ACC112 (cell line): ENCODE measurements around the gene AGPAT1.
"Not testable (repeated sequence)": the region's sequence is repeated elsewhere in the genome, so short reads cannot be mapped to it uniquely, and the experiment has no call there.

Experiments
- H2AFZ ChIP-seq: fragments of 200-600 bp; sonication (generic); one replicate; pipeline ENCODE4 v1.6.0; 2017; ENCODE audit warnings: antibody characterized with exemption, low read length; ENCODE audit not compliant: unreplicated experiment
- H3K27ac ChIP-seq: fragments of 200-600 bp; sonication (generic); 2 replicates; pipeline ENCODE4 v1.5.1; 2014; ENCODE audit warnings: low read depth, mild to moderate bottlenecking, antibody characterized with exemption, low read length, moderate library complexity
- H3K27me3 ChIP-seq: fragments of 200-600 bp; sonication (generic); 2 replicates; pipeline ENCODE4 v1.6.1; 2014; ENCODE audit warnings: mild to moderate bottlenecking, antibody characterized with exemption, low read length, moderate library complexity, mixed read lengths; ENCODE audit not compliant: insufficient read depth
- H3K36me3 ChIP-seq: fragments of 200-600 bp; sonication (generic); 2 replicates; pipeline ENCODE4 v1.6.1; 2016; ENCODE audit warnings: mild to moderate bottlenecking, antibody characterized with exemption, low read length, moderate library complexity, mixed read lengths; ENCODE audit not compliant: insufficient read depth
- H3K4me1 ChIP-seq: fragments of 200-600 bp; sonication (generic); one replicate; pipeline ENCODE4 v1.6.1; 2016; ENCODE audit warnings: low read length, mixed read lengths; ENCODE audit not compliant: insufficient read depth, unreplicated experiment, control insufficient read depth
- H3K4me3 ChIP-seq: fragments of 200-600 bp; sonication (generic); 2 replicates; pipeline ENCODE4 v1.5.1; 2014; ENCODE audit warnings: mild to moderate bottlenecking, low read depth, low read length
- H3K79me2 ChIP-seq: fragments of 200-600 bp; sonication (generic); one replicate; pipeline ENCODE4 v1.6.0; 2016; ENCODE audit warnings: low read length; ENCODE audit not compliant: control insufficient read depth, unreplicated experiment, insufficient read depth

Gene AGPAT1

DNA sequence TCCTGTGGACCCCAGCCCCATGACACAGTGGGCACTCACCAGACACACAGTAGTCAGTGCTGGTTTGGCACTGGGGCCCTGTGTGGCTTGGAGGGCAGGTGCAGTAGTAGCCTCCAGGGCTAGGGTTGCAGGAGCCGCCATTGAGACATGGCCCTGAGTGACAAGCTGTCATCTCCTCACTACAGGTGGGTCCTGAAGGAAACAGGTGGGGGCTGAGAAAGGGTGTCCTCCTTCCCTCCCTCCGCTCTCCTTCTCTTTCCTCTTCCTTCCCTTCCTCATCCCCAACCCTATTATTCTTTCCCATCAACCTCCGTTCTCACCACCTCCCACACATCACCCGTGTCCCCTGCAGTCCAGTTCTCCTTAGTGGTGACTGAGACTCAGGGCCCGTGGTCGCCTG is 37.8 kb upstream of the AGPAT1 start:
- Histone ChIP-seq H3K4me1 (no peaks in the 10 kb centered on the region), H3K27me3 (peaks cover 15% of the 10 kb centered on the region), H3K36me3 (no peaks in the 10 kb centered on the region), H3K79me2 (no peaks in the 10 kb centered on the region), H2AFZ (no peak overlapping the region), H3K27ac (no peak overlapping the region), H3K4me3 (no peak overlapping the region)

DNA sequence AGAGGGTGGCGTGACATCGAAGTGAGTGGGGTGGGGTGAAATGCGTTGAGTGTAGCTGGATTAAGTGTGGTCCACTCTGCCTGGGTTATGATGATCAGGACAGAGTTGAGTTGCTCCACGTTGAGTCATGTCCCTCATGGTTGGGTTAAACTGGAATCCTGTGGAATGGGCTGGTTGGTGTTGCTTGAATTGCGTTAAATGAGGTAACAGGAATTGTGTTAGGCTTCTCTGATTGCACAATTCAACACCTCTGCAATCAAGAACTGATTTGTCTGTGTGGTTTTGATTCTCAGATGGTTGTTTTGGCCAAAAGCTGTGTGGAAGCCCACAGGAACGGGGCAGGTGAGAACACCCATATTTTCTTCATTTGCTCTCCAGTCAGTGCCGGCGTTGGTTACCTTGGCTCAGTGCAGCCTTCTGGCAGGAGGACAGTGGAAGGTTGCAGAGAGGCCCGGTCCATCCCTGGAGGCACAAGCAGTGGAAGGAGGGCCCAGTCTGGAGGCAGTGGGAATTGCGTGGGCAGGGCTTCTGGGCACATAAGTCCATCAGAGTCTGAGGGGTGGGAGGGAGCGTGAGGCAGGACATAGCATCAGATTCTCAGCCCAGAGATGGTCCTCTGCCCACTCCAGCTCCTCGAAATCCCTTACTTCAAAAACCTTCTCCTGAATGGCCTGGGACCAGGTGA is 36.3 kb upstream of the AGPAT1 start:
- no peak overlapping the region for H3K4me3 ChIP-seq
- no peak overlapping the region for H3K27ac ChIP-seq
- no peaks in the 10 kb centered on the region for H3K36me3 ChIP-seq
- peaks cover 6% of the 10 kb centered on the region; the same call in 1 of the 2 replicates for H3K27me3 ChIP-seq
- H2AFZ ChIP-seq = no peak overlapping the region
- no peaks in the 10 kb centered on the region for H3K79me2 ChIP-seq
- no peaks in the 10 kb centered on the region for H3K4me1 ChIP-seq

DNA sequence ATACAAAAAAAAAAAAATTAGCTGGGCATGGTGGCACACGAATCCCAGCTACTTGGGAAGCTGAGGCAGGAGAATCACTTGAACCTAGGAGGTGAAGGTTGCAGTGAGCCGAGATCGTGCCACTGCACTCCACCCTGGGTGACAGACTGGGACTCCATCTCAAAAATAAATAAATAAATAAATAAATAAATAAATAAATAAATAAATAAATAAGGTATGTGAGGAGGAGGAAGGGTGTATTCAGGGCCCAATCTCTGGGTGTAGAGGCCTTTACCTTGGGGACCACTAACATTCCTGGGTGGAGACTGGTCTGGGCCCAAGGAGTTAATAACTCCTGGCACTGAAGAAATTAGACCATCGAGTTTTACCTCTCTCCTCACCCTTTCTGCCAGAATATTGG is 35.5 kb upstream of the AGPAT1 start:
- H3K79me2 ChIP-seq, H3K4me3 ChIP-seq, H3K4me1 ChIP-seq, H3K36me3 ChIP-seq, H2AFZ ChIP-seq, H3K27ac ChIP-seq, H3K27me3 ChIP-seq: not testable (repeated sequence)

DNA sequence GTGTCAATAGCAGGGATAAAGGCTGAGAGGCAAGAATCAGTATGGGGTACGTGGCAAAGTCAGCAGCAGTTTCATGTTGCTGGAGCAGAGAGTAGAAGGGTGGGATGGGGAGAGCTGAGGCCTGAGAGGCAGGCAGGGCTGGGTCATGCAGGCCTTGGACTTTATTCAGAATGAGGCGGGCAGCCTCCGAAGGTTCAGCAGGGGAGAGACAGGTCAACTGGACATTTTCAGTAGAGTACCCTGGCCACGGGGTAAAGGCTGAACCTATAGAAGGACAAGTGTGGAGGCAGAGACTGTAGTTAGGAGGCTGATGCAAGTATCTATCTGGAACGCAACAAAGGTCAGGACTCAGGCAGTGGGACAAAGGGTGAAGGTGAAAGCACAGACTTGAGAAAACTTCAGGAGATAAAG is 34.3 kb upstream of the AGPAT1 start:
- Histone ChIP-seq H3K27me3 (no peaks in the 10 kb centered on the region), H3K36me3 (no peaks in the 10 kb centered on the region), H3K4me3 (no peak overlapping the region)

DNA sequence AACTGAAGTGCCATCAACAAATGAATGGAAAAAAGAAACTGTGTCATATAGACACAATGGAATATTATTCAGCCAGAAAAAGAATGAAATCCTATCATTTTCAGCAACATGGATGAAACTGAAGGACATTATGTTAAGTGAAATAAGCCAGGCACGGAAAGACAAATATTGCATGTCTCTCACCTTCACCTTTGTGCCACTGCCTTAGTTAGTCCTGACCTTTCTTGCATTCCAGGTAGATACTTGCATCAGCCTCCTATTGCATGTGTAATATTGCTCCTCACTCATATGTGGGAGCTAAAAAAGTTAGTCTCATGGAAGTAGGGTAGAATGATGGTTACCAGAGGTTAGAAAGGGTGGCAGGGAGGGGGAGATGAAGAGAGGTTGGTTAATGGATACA is 33.1 kb upstream of the AGPAT1 start:
- H3K36me3 ChIP-seq = no peaks in the 10 kb centered on the region
- H2AFZ ChIP-seq = no peak overlapping the region
- H3K4me3 ChIP-seq = no peak overlapping the region
- no peaks in the 10 kb centered on the region for H3K4me1 ChIP-seq
- H3K27ac ChIP-seq = no peak overlapping the region
- no peaks in the 10 kb centered on the region for H3K79me2 ChIP-seq
- H3K27me3 ChIP-seq = peaks cover 8% of the 10 kb centered on the region

More for the DNA sequence above, 34.3 kb upstream of the AGPAT1 start:
- H3K4me1 ChIP-seq = no peaks in the 10 kb centered on the region
- no peak overlapping the region for H3K27ac ChIP-seq
- H3K79me2 ChIP-seq = no peaks in the 10 kb centered on the region
- H2AFZ ChIP-seq = no peak overlapping the region

DNA sequence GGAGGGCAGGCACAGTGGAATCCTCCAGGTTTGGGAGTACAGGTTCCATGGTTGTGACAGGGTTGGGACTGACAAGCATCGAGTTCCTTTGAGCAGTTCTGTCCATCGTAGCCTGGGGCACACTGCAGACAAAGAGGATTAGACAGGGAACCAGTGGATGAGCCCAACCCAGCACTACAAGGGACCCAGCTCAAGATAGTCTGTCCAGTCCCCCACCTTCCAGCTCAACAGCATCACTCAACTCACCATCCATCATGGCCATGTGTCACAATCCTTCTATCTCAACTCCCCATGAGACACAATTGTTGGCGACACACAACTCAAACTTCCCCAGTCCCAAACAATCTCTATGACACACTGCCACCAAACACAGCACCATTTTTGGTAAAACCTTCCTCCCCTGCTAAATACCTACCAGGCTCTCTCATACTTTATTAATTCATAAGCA is 28.4 kb upstream of the AGPAT1 start:
- Histone ChIP-seq H2AFZ (no peak overlapping the region), H3K27me3 (peaks cover 8% of the 10 kb centered on the region), H3K27ac (no peak overlapping the region), H3K36me3 (no peaks in the 10 kb centered on the region), H3K79me2 (no peaks in the 10 kb centered on the region), H3K4me1 (no peaks in the 10 kb centered on the region), H3K4me3 (no peak overlapping the region)

DNA sequence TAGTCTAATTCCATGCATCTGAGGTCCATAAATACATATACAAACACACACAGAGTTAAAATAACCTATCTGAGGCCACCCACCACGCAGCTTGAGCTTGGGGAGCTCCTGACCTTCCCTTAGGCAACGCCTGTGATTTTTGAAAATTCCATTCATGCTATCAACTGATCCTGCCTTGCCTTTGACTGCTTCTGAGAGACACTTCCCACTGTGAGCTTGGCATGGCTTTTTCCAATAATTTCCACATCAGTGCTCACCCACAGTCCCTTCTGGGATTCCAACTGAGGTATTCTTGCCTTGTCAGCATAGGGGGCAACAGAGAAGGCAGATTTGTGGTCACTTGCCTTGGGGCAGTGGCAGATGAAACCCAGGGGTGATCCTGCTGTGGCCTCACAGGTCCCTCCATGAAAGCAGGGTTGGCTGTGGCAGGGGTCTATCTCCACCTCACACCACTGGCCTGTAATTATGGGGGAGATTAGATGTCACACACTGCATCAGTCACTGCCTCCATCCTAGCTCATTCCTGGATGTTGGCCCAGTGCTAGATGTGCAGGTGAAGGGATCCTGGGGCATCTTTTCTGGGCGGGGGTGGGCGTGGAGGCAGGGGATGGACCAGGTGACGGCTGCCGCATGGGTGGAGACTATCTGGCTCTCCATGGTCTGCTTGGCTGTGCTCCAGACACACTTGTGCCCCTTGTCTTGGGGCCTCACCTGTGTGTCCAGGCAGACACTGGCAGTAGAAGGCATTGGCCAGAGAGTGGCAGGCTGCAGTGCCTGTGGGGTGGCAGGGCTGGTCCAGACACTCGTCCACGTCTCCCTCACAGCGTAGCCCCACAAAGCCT is 27.8 kb upstream of the AGPAT1 start:
- Histone ChIP-seq H3K4me3 (no peak overlapping the region), H3K36me3 (no peaks in the 10 kb centered on the region), H3K27ac (no peak overlapping the region), H3K27me3 (peaks cover 8% of the 10 kb centered on the region), H2AFZ (no peak overlapping the region), H3K79me2 (no peaks in the 10 kb centered on the region), H3K4me1 (no peaks in the 10 kb centered on the region)

DNA sequence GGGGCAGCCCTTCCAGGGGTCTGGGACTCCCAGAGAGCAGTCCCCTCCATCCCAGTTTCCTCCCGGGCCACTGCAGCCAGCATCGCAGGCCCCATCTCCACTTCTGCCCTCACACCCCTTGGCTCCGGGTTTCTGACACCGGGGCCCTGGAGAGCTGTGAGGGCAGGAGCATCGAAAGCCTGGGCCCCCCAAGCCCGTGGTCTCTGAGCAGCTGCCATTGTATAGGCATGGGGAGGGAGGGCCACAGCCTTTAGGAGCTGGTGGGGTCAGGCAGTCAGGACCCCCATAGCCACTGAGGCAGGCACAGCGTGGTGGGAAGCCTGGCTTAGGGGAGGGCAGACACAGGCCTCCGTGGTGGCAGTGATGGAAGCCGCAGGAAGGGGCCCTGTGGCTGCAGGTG is 26.3 kb upstream of the AGPAT1 start:
- no peaks in the 10 kb centered on the region for H3K36me3 ChIP-seq
- H3K27me3 ChIP-seq = peaks cover 8% of the 10 kb centered on the region
- H3K4me1 ChIP-seq = peaks cover 2% of the 10 kb centered on the region
- no peak overlapping the region for H2AFZ ChIP-seq
- H3K27ac ChIP-seq = no peak overlapping the region
- H3K79me2 ChIP-seq = no peaks in the 10 kb centered on the region
- no peak overlapping the region for H3K4me3 ChIP-seq

DNA sequence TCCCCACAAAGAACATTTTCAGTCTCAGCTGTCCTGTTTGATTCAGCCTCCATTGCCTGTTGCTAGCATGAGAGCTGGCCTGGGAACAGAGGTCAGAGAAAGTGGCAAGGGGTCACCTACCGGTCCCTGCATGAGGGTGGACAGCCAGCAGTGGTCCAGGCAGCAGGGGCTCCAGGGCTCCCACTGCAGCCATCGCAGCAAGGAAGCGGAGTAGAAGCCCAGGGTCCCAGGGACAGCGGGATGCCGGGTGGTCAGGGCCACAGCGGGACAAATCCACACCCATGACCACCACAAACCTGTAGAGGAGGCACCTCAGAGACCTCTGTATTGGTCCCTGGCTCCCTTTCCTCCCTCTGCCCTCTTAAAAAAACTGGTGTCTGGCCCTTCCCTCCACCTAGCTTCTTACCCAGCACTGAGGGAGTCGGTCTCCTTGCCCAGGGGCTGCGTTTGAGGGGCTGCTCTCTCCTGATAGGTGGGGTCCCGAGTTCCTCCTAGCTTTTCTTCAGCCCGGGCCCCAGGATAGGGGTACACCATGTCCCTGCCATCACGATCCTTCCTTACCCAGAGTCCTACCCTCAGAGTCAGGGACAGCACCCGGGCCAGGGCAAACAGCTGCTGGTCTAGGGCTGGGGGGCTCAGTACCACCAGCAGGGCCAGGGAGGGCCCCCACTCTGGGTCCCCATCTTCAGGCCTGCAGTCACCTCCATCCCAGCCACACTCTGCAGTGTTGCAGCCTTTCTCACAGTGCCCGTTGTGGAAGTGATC is 25.0 kb upstream of the AGPAT1 start:
- Histone ChIP-seq H3K4me3 (no peak overlapping the region), H2AFZ (no peak overlapping the region), H3K4me1 (peaks cover 8% of the 10 kb centered on the region), H3K79me2 (no peaks in the 10 kb centered on the region), H3K27me3 (peaks cover 8% of the 10 kb centered on the region), H3K36me3 (no peaks in the 10 kb centered on the region), H3K27ac (no peak overlapping the region)

DNA sequence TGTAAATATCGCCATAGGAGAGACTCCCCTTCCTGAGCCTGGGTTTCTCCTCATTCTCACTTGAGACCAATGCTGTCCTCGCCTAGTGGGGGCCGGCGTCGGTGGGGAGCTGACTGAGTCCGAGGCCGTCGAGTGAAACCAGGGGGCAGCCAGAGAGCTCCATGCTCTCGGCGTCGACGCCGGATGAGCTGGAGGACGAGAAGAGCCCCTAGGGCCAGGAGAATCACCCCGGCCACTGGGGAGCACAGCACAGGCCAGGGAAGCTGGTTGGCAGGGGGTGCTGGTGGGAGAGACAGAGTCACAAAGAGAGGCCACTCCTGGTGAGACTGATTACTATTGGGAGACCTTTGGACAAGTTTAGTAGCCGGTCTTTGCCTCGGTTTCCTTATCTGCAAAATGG is 23.0 kb upstream of the AGPAT1 start:
- Histone ChIP-seq H3K79me2 (no peaks in the 10 kb centered on the region), H3K36me3 (no peaks in the 10 kb centered on the region), H3K27ac (no peak overlapping the region), H3K4me3 (no peak overlapping the region), H3K27me3 (no peaks in the 10 kb centered on the region), H3K4me1 (peaks cover 12% of the 10 kb centered on the region), H2AFZ (no peak overlapping the region)
